B cell (primary cell): ENCODE results near the gene TFCP2. TPM values are rescaled to one million over a fixed set of nuclear protein-coding genes. Genes with fewer than 3 reads are reported as not detected.

Source experiments
- ATAC-seq: fragments of 200-7000 bp; cut with Tn5 transposase; one replicate; pipeline ENCODE4 v1.10.0; 2021; ENCODE audit warnings: low read depth, mild to moderate bottlenecking, moderate number of reproducible peaks, moderate library complexity
- CTCF ChIA-PET: fragments of 350-600 bp; sonication (Branson Sonifier 250); formaldehyde crosslinking; loops from one replicate; lab custom pipeline; 2021; ENCODE audit warnings: antibody characterized with exemption, inconsistent platforms; lab: Charles Lee
- POLR2A ChIA-PET: fragments of 350-600 bp; sonication (Branson Sonifier 250); formaldehyde crosslinking; loops from one replicate; lab custom pipeline; 2021; ENCODE audit warnings: antibody characterized with exemption; lab: Charles Lee
- DNase-seq: peaks from one replicate; pipeline ENCODE4 v3.0.0; 2013
- H2AFZ ChIP-seq: 2 replicates; pipeline ENCODE4 v1.6.1; 2012; ENCODE audit warnings: mild to moderate bottlenecking, low read depth, low read length; ENCODE audit not compliant: insufficient read depth, poor library complexity, severe bottlenecking
- H3K27ac ChIP-seq, 2 donors: 1 replicate in 1 of 2; 2 replicates in 1 of 2; pipeline ENCODE4 v1.5.1; 2012 to 2013; ENCODE audit warnings: low read length in 2 of 2, mild to moderate bottlenecking in 2 of 2, moderate library complexity in 1 of 2
- H3K27me3 ChIP-seq, 4 experiments: fragments of 200-600 bp in 1 of 4; sonication (generic) in 1 of 4; replicated peaks in 1 of 4; 1 replicate in 2 of 4; 2 replicates in 2 of 4; pipeline versions ENCODE4 v1.6.1 to v1.7.0; 2013 to 2016; ENCODE audit warnings: low read length in 3 of 4, mild to moderate bottlenecking in 2 of 4, mixed read lengths in 1 of 4, moderate library complexity in 1 of 4; ENCODE audit not compliant: insufficient read depth in 4 of 4, control insufficient read depth in 3 of 4; ENCODE audit errors: control extremely low read depth in 1 of 4
- H3K36me3 ChIP-seq, 2 experiments: replicated peaks in 1 of 2; 1 replicate in 1 of 2; 2 replicates in 1 of 2; pipeline versions ENCODE4 v1.6.1 to v1.7.1; 2013; ENCODE audit warnings: low read length in 1 of 2; ENCODE audit not compliant: insufficient read depth in 2 of 2, control insufficient read depth in 1 of 2; ENCODE audit errors: control extremely low read depth in 1 of 2, extremely low read depth in 1 of 2
- H3K4me1 ChIP-seq, 2 donors: fragments of 200-600 bp in 1 of 2; sonication (generic) in 1 of 2; 1 replicate in 1 of 2; 2 replicates in 1 of 2; pipeline versions ENCODE4 v1.5.1 to v1.6.1; 2013 to 2017; ENCODE audit warnings: low read length in 2 of 2; ENCODE audit not compliant: control insufficient read depth in 2 of 2, insufficient read depth in 2 of 2
- H3K4me2 ChIP-seq: replicated peaks from 2 replicates; pipeline ENCODE3; 2012; ENCODE audit warnings: mild to moderate bottlenecking, low read depth, low read length; ENCODE audit not compliant: poor library complexity, severe bottlenecking
- H3K4me3 ChIP-seq, 5 experiments: fragments of 200-600 bp in 1 of 5; sonication (generic) in 1 of 5; 1 replicate in 3 of 5; 2 replicates in 2 of 5; pipeline versions ENCODE4 v1.5.1 to v1.7.0; 2011 to 2016; ENCODE audit warnings: low read length in 4 of 5, mild to moderate bottlenecking in 4 of 5, low read depth in 2 of 5, control low read depth in 1 of 5, moderate library complexity in 1 of 5; ENCODE audit not compliant: insufficient read depth in 1 of 5; ENCODE audit errors: control extremely low read depth in 1 of 5, extremely low read depth in 1 of 5
- H3K79me2 ChIP-seq: fragments of 200-600 bp; sonication (generic); one replicate; pipeline ENCODE4 v1.6.0; 2016; ENCODE audit warnings: low read length; ENCODE audit not compliant: control insufficient read depth, insufficient read depth
- H3K9ac ChIP-seq: fragments of 200-600 bp; sonication (generic); 2 replicates; pipeline ENCODE4 v1.6.1; 2017; ENCODE audit warnings: mild to moderate bottlenecking, low read length, moderate library complexity
- H3K9me3 ChIP-seq, 3 donors: one replicate each; pipeline versions ENCODE4 v1.6.1 to v1.7.1; 2013; ENCODE audit warnings: low read length in 2 of 3; ENCODE audit not compliant: control insufficient read depth in 2 of 3, insufficient read depth in 1 of 3; ENCODE audit errors: control extremely low read depth in 1 of 3
- H4K20me1 ChIP-seq: 2 replicates; pipeline ENCODE4 v1.6.0; 2012; ENCODE audit warnings: mild to moderate bottlenecking, low read length; ENCODE audit not compliant: insufficient read depth, control insufficient read depth, poor library complexity, severe bottlenecking
- H3K27ac Mint-ChIP-seq: one replicate; pipeline ENCODE4 v1.8.0; 2021; ENCODE audit warnings: mixed read lengths
- H3K27me3 Mint-ChIP-seq: one replicate; pipeline ENCODE4 v1.8.0; 2021; ENCODE audit warnings: mixed read lengths
- H3K4me1 Mint-ChIP-seq: one replicate; pipeline ENCODE4 v1.8.0; 2021; ENCODE audit warnings: mixed read lengths
- H3K4me3 Mint-ChIP-seq: one replicate; pipeline ENCODE4 v1.8.0; 2021; ENCODE audit warnings: mixed read lengths
- H3K9me3 Mint-ChIP-seq: one replicate; pipeline ENCODE4 v1.8.0; 2022; ENCODE audit warnings: mixed read lengths; ENCODE audit not compliant: insufficient read depth
- EZH2 ChIP-seq: IDR thresholded peaks from 2 replicates; pipeline ENCODE4 v1.6.1; 2012; ENCODE audit warnings: borderline replicate concordance, low read depth, mild to moderate bottlenecking, moderate library complexity, low read length; ENCODE audit not compliant: insufficient read depth, poor library complexity, severe bottlenecking
- WGBS: methylation state at CpG from one replicate; pipeline ENCODE4 v1.1.5; 2013; ENCODE audit warnings: missing lambda C conversion rate; ENCODE audit not compliant: insufficient coverage; 5-methylcytosine and 5-hydroxymethylcytosine counted together
- intact Hi-C: fragments of 100-400 bp; cut with micrococcal nuclease; formaldehyde crosslinking; loops from one replicate; pipeline ENCODE4 v1.10.0; 2022
- polyA plus RNA-seq: library from polyadenylated mRNA; depleted of rRNA; stranded (reverse); fragments of >200 nt; gene quantifications from 2 replicates; pipeline ENCODE4 v1.2.3, GENCODE V29; 2012
- total RNA-seq, 2 donors: library from RNA; stranded (reverse); fragments of 120-200 nt in 1 of 2; gene quantifications; 1 replicate in 1 of 2; 2 replicates in 1 of 2; pipeline versions ENCODE4 v1.2.3 to v1.2.4, GENCODE V29; 2013 to 2022
- TF ChIP-seq, protein P1 (sequence below): fragments of 200-600 bp; IDR thresholded peaks from one replicate; pipeline ENCODE4 v1.8.0; 2022; ENCODE audit warnings: antibody characterized with exemption, mild to moderate bottlenecking

Gene TFCP2
- total and polyA plus RNA-seq, 2 donors (not counting 1 experiment from before 2014, with no cell fraction given) = 12.1 to 38.8 TPM

DNA sequence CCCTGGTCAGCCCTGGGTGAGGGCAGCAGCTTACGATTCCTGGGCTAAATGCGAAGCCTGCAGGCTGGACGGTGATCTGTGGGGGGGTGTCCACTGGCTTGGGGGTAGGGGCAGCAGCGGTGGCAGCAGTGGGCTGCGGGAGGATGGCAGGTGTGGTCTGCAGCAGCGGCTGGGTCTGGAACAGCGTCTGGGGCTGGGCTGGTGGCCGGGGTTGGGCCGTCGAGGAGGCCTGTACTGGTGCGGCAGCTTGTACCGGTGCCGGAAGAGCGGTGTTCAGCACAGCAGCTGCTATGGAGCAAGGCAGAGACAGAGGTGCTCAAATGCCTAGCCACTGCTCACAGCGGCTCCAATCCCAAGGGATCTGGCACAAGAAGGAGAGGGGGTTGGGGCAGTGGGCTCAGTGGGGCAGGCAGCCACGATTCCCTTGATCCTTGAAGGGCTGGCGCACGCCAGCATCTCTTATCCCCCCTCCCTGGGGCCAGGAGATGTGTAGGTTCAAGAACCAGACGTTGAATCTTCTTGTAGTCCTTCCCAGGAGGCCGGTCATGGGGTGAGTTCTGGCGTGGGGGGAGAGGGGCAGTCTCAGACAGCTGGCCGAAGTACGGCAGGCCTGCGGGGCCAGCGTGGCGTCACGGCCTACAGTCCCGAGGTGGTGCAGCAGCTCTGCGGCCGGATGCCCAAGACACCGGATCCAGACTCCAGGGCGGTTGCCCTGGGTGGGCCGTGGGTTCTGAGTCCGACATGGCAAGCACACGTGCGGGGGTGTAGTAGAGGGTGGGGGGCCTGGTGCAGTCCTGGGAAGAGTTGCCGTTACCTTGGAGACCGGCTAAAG, 25.0 kb upstream of the TFCP2 start:
- Histone ChIP-seq H3K4me2 (no peak overlapping the region), H3K27me3 (no peaks in the 10 kb centered on the region), H3K4me1 (no peaks in the 10 kb centered on the region), H3K36me3 (peaks cover 0 to 3% of the 10 kb centered on the region in 2 experiments), H4K20me1 (no peaks in the 10 kb centered on the region), H3K9me3 (no peaks in the 10 kb centered on the region), H2AFZ (no peak overlapping the region), H3K4me3 (no peak overlapping the region), H3K27ac (no peak overlapping the region), H3K9ac (no peak overlapping the region), H3K79me2 (no peaks in the 10 kb centered on the region)
- DNase-seq = no peak
- 95% methylated on average over 33 of the region's 38 CpGs for WGBS
- H3K9me3 Mint-ChIP-seq = no peaks in the 10 kb centered on the region
- ChIA-PET POLR2A (interaction anchor here (0.5 to 0.6 kb wide), 2 partner anchors 79 to 123 kb away, joined by 3 to 15 read pairs; no protein-coding TSS in a partner anchor), CTCF (interaction anchor here (1.0 kb wide), 1 partner anchor 20 kb away, joined by 3 read pairs; the partner anchor contains the start of gene POU6F1)
- no peak overlapping the region for H3K4me3 Mint-ChIP-seq
- H3K27me3 Mint-ChIP-seq = no peaks in the 10 kb centered on the region
- H3K27ac Mint-ChIP-seq = no peak overlapping the region
- TF ChIP-seq EZH2 = no peak
- TF ChIP-seq, protein P1, sequence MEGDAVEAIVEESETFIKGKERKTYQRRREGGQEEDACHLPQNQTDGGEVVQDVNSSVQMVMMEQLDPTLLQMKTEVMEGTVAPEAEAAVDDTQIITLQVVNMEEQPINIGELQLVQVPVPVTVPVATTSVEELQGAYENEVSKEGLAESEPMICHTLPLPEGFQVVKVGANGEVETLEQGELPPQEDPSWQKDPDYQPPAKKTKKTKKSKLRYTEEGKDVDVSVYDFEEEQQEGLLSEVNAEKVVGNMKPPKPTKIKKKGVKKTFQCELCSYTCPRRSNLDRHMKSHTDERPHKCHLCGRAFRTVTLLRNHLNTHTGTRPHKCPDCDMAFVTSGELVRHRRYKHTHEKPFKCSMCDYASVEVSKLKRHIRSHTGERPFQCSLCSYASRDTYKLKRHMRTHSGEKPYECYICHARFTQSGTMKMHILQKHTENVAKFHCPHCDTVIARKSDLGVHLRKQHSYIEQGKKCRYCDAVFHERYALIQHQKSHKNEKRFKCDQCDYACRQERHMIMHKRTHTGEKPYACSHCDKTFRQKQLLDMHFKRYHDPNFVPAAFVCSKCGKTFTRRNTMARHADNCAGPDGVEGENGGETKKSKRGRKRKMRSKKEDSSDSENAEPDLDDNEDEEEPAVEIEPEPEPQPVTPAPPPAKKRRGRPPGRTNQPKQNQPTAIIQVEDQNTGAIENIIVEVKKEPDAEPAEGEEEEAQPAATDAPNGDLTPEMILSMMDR = no peak
- intact Hi-C loops = no loop called here
- ATAC-seq = no peak
- H3K4me1 Mint-ChIP-seq = no peaks in the 10 kb centered on the region

DNA sequence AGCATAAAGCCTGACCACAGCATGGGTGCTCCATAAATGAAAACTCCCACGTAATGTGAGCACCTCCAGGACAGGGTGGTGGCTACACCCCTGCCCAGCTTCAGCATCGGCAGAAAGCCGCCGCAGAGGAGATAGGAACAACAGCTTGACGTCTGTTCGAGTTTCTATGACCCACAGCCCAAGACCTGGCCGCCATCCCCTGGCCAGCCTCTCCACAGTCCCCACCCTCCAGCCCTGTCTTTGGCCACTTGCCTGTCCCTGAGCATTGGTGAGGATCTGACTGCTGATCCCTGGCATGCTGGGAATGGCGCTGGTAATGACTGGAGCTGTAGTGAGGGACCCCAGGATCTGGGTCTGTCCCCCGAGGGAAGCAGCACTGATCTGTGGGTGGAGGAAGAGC, 23.6 kb upstream of the TFCP2 start:
- 93% methylated on average over 9 of the region's 9 CpGs for WGBS
- Mint-ChIP-seq H3K27me3 (no peaks in the 10 kb centered on the region), H3K27ac (no peak overlapping the region), H3K4me1 (no peaks in the 10 kb centered on the region), H3K9me3 (no peaks in the 10 kb centered on the region), H3K4me3 (no peak overlapping the region)
- Histone ChIP-seq H2AFZ (no peak overlapping the region), H3K4me3 (no peak overlapping the region), H3K9ac (no peak overlapping the region), H3K36me3 (peaks cover 0 to 7% of the 10 kb centered on the region in 2 experiments), H3K27ac (no peak overlapping the region), H3K4me1 (no peaks in the 10 kb centered on the region), H3K27me3 (no peaks in the 10 kb centered on the region), H4K20me1 (no peaks in the 10 kb centered on the region), H3K79me2 (no peaks in the 10 kb centered on the region), H3K9me3 (no peaks in the 10 kb centered on the region), H3K4me2 (no peak overlapping the region)
- DNase-seq (no peak), ATAC-seq (no peak)
- ChIA-PET POLR2A (no interaction called here), CTCF (no interaction called here)
- intact Hi-C loops = no loop called here
- TF ChIP-seq, protein P1 = no peak
- no peak for TF ChIP-seq EZH2
